GM18873 (cell line): Measurements from ENCODE around the gene TSR2.
"Not testable (repeated sequence)": the region's sequence is repeated elsewhere in the genome, so short reads cannot be mapped to it uniquely, and the experiment has no call there.

ENCODE experiments used
- ATAC-seq: cut with Tn5 transposase; IDR thresholded peaks from one replicate; pipeline ENCODE4 v1.9.1; 2021; ENCODE audit warnings: mild to moderate bottlenecking, moderate library complexity, moderate number of reproducible peaks; ENCODE audit not compliant: unreplicated experiment, low FRiP score

Gene TSR2

GRCh38 chrX:54470054-54470760 is 30.0 kb downstream of the TSR2 start:
- no peak for ATAC-seq

DNA sequence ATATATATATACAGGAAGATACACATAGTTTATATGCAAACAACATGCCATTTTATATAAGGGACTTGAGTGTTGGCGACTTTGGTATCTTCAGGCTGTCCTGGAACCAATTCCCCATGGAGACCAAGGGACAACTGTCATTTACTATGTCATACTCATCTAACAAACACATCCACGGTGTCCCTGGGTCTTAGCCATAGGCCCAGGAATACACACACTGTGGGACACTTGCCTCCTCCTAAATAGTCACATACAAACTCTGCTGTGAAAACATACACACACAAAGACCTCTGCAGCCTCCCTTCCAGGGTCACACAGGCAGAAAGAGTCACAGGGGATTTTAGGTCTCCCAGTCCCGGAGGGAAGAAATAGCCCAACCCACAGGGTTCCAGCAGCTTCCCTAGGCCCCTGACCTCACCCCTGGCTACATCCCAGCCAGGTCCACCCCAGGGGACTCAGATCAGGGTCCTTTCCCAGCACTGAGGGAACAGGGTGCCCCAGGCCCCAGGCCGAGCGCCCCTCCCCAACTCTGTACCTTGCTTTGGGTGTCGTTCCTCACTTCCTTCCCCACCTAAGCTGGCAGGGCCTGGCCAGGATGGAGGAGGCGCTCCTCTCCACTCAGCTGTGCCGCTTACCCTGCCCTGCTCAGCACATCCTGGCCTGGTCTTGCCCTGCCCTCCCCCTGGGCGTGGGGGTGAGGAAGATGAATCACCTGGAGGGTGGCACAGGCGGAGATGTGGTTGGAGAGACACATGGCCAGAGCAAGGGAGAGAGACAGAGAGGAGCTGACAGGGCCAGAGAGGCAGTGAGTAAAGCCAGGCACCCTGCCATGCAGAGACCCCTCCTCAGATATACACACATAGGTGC is 34.0 kb downstream of the TSR2 start:
- no peak for ATAC-seq

- ATAC-seq = no peak
Measured at GRCh38 chrX:54479136-54480111, 39.2 kb downstream of the TSR2 start.

DNA sequence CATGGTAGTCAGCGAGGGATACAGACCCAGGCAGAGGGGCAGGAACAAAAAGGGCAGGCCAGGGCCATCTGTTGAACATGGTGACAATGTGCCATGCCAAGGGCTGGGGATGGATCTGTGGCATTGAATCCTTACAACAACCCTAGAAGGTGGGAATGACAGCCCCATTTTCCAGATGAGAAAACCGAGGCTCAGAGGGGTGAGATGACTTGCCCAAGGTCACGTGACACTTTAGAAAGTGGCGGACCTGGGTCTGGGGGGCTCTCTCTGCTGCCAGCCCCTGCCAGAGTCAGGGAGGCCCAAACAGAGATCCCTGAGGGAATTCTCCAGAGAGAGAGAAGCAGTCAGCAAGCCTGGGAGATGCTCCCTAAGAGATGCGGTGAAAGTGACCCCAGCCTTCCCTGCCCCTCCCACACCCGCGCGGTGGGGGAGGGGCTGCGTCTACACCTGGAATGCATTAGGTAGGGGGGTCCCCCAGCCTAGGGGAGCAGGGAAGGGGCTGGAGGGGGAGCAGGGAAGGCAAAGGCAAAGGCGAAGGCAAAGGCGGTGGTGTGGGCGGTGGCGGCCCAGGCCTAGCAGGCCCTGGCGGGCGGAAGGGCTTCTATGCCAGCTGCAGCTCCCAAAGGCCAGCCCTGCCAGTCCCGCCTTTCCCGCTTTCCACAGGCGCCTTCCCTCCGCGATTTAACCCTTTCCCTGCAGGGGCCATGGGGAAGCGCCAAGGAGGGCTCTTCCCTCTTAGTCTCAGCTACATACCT is 42.8 kb downstream of the TSR2 start:
- ATAC-seq = no peak

GRCh38 chrX:54483946-54484345 is 43.7 kb downstream of the TSR2 start:
- no peak for ATAC-seq

- ATAC-seq = no peak
Measured at GRCh38 chrX:54484666-54485065, 44.5 kb downstream of the TSR2 start.

- ATAC-seq = not testable (repeated sequence)
Measured at GRCh38 chrX:54489819-54490218, 49.6 kb downstream of the TSR2 start.

- ATAC-seq = no peak
Measured at GRCh38 chrX:54492340-54492739, 52.1 kb downstream of the TSR2 start.

- ATAC-seq = no peak
Measured at GRCh38 chrX:54494166-54494988, 54.2 kb downstream of the TSR2 start.
